EH (cell line): ENCODE data around the gene KRT83.
"Not testable (repeated sequence)": the region's sequence is repeated elsewhere in the genome, so short reads cannot be mapped to it uniquely, and the experiment has no call there.

Experiments
- DNase-seq: peaks from one replicate; pipeline ENCODE4 v3.0.0-alpha.2; 2015; ENCODE audit warnings: low read depth

The KRT83 gene

GRCh38 chr12:52308806-52309425 lies 12.3 kb downstream of the KRT83 start:
- DNase-seq: no peak

- peak; percentile 61 for DNase-seq
These were observed 13.1 kb downstream of the KRT83 start for GRCh38 chr12:52307836-52308805.

GRCh38 chr12:52306731-52307130 lies 14.5 kb downstream of the KRT83 start:
- no peak for DNase-seq

DNA sequence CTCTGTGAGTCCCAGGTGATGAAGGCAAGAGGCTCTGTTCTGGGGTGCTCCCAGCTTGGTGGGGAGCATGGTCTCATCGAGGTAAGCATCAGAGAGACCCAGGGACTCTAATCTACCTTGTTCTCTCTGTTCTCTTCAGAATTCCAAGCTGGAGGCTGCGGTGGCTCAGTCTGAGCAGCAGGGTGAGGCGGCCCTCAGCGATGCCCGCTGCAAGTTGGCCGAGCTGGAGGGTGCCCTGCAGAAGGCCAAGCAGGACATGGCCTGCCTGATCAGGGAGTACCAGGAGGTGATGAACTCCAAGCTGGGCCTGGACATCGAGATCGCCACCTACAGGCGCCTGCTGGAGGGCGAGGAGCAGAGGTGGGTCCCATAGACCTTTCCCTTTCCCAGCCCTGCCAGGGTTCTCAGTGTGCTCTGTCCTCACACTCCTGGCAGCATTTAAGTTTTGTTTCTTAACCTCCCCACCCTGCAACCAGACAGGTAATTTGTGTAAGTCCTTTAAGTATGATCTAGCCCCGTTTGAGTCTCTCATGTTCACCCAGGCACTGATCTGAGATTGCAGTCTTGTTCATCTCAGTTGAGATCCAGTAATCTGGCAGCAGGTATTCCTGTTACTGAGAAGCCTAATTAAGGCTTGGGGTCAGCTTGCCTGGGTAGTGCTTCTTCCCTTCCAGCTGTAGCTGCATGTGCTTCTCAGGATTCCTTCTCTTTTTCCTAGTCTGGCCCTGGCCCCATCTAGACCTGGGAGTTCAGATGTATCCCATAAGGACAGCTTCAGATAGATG lies 15.1 kb downstream of the KRT83 start:
- DNase-seq: no peak

DNA sequence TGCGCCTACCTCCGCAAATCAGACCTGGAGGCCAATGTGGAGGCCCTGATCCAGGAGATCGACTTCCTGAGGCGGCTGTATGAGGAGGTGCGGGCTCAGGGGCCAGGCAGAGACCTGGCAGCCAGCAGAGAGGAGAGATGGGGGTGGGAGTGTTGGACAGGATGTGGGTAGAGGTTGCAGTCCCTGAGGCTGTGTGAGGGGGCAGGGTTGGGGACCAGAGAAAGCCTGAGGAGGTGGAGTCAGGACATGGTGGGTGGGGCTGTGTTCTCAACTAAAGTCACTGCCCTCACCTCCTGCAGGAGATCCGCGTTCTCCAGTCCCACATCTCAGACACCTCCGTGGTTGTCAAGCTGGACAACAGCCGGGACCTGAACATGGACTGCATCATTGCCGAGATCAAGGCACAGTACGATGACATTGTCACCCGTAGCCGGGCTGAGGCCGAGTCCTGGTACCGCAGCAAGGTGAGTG lies 16.2 kb downstream of the KRT83 start:
- DNase-seq: peak; percentile 40

GRCh38 chr12:52302242-52302914 lies 18.8 kb downstream of the KRT83 start:
- not testable (repeated sequence) for DNase-seq

DNA sequence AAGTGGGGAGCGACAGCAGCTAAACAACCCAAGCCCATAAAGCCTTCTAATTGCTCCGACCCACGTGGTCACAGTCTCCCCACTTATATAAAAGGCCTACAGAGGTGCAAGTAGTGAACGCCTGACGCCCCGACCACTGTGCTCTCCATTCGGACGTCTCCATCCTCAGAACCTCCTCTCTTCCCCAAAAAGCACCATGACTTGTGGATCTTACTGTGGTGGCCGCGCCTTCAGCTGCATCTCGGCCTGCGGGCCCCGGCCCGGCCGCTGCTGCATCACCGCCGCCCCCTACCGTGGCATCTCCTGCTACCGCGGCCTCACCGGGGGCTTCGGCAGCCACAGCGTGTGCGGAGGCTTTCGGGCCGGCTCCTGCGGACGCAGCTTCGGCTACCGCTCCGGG lies 19.5 kb downstream of the KRT83 start:
- DNase-seq: not testable (repeated sequence)

- DNase-seq: peak; percentile 51
These were observed 20.2 kb downstream of the KRT83 start for GRCh38 chr12:52300796-52301691.

DNA sequence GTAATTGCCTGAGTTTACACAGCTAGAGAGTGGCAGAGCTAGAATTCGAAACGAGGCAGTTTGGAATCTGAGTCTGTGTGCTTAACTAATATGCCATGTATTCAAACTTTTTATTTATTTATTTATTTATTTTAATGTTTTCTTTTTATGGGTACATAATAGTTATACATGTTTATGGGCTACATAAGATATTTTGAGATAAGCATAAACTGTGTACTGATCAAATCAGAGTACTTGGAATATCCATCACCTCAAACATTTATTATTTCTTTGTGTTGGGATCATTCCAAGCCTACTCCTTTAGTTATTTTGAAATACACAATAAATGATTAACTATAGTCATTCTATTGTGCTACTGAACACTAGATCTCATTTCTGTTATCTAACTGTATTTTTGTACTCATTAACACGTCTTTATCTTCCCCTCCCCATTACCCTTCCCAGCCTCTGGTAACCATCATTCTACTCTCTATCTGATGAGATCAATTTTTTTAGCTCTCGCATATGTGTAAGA lies 22.5 kb downstream of the KRT83 start:
- no peak for DNase-seq

GRCh38 chr12:52296572-52297215 lies 24.5 kb downstream of the KRT83 start:
- no peak for DNase-seq

GRCh38 chr12:52295663-52296062 lies 25.5 kb downstream of the KRT83 start:
- DNase-seq: no peak

GRCh38 chr12:52294803-52295202 lies 26.4 kb downstream of the KRT83 start:
- no peak for DNase-seq

DNA sequence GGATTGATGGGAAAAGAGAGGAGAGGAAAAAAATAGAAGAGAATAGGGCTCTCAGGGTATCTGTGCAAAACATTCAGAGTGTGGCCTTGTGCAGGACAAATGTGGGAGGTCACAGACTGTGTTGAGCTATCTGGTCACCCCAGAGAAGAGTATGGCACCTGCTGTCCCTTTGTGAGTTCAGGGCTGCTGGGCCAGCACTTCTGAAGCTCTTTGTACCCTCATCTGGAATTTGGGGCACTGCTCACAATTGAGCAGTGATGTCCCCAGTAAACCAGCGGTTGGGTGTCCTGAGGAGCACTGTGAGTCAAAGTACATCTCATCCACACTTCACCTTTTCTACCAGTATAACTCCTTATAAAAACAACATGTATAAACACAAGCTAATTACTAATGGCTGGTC lies 27.3 kb downstream of the KRT83 start:
- no peak for DNase-seq

DNA sequence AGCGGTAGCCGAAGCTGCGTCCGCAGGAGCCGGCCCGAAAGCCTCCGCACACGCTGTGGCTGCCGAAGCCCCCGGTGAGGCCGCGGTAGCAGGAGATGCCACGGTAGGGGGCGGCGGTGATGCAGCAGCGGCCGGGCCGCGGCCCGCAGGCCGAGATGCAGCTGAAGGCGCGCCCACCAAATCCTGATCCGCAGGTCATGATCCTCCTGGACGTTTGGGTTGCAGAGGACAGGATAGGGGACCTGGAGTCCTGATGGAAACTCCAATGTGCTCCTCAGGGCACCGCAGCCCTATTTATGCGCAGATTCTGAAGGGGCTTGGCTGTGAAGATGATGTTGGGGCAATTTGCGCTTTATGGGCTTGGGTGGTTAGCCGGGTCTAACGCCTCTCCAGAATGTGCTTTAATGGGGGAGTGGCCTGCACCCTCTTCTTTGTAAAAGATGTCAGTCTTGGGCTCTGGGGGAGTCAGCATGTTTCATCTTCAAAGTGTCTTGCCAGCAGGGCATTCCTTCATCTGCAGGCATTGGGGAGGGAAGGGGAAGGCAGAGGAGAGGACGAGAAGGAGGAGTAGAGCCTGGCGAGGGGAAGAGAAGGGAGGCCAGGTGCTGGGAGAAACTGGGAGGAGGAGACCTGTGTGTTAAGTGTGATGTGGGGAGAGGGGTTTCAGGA lies 29.8 kb downstream of the KRT83 start, which contains the start of gene KRT81:
KRT81 (minus strand) TSS at position 268 of the 669 bp plus-strand sequence; CDS start at position 199, 69 bp downstream.
- no peak for DNase-seq

DNA sequence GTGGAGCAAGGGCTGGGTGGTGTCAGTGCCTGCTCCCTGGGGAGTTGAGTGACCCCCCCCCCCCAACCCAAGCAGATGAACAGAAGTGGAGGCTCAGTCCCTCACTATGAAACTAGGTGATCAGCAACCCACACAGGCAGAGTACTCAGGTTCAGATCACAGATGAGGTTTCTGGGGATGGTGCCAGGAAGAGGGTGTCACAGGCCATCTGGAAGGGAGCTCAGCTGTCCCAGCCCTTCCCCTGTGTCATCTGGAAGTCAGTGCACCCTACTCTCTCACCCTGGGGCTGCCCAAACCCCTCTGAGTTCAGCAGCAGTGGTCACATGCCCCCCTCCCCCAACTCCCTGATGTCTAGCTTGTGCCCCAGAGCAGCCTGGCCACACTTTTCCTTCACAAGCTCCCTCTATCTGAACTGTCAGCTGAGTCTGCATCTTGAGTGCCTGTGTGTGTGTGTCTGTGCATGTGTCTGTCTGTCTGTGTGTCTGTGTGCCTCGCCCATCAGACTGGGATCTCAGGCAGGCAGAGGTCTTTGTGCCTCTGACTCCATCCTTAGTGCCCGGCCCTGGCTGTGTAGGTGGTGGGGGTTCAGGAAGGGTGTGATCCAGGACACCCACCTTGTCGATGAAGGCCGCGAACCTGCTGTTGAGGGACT lies 30.6 kb downstream of the KRT83 start:
- not testable (repeated sequence) for DNase-seq

DNA sequence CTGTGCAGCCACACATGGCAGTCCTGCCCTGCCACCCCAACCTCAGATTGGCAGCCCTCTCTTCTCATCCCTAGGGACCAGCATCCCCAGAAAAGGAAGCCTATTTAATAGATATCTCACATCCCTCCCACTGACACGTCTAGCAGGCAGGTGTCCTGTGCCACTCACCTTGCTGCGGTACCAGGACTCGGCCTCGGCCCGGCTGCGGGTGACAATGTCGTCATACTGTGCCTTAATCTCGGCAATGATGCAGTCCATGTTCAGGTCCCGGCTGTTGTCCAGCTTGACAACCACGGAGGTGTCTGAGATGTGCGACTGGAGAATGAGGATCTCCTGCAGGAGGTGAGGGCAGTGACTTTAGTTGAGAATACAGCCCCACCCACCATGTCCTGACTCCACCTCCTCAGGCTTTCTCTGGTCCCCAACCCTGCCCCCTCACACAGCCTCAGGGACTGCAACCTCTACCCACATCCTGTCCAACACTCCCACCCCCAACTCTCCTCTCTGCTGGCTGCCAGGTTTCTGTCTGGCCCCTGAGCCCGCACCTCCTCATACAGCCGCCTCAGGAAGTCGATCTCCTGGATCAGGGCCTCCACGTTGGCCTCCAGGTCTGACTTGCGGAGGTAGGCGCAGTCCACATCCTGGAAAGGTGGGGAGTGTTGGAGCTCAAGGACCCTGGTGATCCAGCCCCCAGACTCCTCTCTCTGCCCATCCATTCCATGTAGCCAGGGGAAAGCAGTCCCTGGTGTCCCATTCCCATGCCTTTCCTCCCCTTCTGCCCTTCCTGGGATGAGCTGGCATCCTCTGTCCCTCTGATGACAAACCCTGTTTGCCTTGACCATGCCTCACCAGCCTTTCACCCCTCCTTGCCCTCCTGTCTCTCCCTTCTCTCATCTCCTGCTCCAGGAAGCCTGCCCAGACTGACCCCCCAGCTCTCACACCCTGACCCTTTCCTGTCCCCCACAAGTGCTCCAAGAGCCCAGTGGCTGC lies 33.1 kb downstream of the KRT83 start:
- DNase-seq: peak; percentile 46
